ENCODE measurements around the gene TRAF4. TPM values are rescaled to one million over a fixed set of nuclear protein-coding genes. Genes with fewer than 3 reads are reported as not detected.
A peak's percentile ranks its signal among the peaks of the same experiment; 100 is the strongest.
"Not testable (repeated sequence)": the region's sequence is repeated elsewhere in the genome, so short reads cannot be mapped to it uniquely, and the experiment has no call there.

TRAF4 gene
- total RNA-seq, 1 donor from 2014 or later, result 86.4 TPM

DNA sequence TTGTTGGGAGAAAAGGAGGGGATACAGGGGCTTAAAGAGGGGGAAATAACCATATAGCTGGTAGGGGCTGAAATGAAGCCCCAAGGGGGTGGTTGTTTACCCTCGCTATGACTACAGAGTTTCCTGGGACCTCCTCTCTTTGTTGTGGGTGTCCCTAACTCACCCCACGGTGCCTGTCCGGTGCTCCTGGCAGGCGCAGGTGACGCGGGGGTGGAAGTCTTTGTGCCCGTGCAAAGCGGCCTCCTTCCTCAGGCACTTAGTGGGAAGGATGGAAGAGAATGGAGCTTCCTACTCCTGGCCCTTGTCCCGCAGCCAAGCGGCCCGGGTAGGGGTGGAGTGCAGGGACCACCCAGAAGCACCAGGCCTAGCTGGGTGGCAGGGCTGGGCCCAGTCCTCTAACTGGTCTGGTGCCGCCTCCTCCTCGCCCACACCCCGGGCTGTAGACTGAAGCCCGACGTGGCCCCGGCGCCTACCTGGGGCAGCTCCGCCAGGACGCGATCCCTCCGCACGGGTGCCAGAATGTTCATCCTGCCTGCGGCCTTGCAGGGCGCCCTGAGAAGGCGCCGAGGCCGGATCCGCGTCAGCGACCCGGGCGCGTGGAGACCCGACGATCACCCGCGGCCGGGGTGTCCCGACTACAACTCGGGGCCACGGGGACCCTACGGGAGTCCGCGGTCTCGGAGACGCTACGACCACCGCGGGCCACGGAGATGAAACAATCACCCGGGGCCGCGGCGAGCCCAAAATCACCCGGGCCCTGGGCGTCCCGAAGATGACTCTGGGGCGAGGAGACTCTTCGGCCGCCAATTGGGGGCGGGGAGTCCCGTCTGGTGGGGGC lies 26.9 kb upstream of the TRAF4 start:
- DNase-seq (ENCODE audit: low read depth), result no peak
- TF ChIP-seq, protein P1, sequence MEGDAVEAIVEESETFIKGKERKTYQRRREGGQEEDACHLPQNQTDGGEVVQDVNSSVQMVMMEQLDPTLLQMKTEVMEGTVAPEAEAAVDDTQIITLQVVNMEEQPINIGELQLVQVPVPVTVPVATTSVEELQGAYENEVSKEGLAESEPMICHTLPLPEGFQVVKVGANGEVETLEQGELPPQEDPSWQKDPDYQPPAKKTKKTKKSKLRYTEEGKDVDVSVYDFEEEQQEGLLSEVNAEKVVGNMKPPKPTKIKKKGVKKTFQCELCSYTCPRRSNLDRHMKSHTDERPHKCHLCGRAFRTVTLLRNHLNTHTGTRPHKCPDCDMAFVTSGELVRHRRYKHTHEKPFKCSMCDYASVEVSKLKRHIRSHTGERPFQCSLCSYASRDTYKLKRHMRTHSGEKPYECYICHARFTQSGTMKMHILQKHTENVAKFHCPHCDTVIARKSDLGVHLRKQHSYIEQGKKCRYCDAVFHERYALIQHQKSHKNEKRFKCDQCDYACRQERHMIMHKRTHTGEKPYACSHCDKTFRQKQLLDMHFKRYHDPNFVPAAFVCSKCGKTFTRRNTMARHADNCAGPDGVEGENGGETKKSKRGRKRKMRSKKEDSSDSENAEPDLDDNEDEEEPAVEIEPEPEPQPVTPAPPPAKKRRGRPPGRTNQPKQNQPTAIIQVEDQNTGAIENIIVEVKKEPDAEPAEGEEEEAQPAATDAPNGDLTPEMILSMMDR (conservative IDR thresholded peaks at IDR 0.05; ENCODE audit: low read depth, low read length), result no peak
- peak overlapping the region; percentile 96 for H3K4me3 ChIP-seq (ENCODE audit: low read depth, low read length)

DNA sequence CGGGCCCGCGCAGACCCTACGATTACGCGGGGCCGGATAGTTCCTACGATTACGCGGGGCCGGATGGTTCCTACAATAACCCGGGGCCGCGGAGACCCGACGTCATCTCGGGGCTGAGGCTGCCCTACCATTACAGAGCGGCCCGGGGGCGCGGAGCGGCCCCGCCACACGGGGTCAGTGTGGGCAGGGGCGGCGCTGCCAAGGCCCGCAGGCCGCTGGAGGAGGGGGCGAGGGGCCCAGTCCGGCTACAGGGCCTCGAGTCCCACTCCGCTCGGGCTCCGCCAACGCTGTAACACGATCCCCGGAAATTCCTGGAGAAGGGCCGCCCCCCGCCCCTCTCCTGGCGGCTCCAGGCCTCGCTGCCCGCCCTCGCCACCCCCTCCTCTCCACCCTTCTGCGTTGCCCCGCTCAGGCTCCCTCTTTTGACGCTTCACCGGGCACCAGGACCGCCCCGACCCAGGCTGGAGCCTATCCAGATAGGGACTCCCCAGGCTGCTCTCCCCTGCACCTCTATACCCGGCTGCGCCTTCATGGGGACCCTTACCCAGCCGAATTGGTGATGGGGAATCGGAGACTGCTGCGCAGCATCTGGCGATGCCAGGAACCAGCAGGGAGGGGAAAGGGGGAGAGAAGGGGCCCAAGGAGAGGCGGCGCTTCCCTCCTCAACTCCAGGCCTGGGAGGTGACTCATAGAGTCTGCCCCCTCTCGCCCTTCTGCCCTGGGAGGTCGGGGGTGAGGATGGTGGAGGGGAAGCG lies 26.1 kb upstream of the TRAF4 start, which contains the start of gene RAB34:
Gene RAB34 (minus strand): TSS at position 291 of the 755 bp plus-strand sequence. CDS start 602 bp downstream, outside the sequence.
- TF ChIP-seq, protein P1 (conservative IDR thresholded peaks at IDR 0.05; ENCODE audit: low read depth, low read length), result peak; percentile 35
- H3K4me3 ChIP-seq (ENCODE audit: low read depth, low read length), result peak within 1 kb of the TSS; percentile 96
- DNase-seq (ENCODE audit: low read depth), result no peak

DNA sequence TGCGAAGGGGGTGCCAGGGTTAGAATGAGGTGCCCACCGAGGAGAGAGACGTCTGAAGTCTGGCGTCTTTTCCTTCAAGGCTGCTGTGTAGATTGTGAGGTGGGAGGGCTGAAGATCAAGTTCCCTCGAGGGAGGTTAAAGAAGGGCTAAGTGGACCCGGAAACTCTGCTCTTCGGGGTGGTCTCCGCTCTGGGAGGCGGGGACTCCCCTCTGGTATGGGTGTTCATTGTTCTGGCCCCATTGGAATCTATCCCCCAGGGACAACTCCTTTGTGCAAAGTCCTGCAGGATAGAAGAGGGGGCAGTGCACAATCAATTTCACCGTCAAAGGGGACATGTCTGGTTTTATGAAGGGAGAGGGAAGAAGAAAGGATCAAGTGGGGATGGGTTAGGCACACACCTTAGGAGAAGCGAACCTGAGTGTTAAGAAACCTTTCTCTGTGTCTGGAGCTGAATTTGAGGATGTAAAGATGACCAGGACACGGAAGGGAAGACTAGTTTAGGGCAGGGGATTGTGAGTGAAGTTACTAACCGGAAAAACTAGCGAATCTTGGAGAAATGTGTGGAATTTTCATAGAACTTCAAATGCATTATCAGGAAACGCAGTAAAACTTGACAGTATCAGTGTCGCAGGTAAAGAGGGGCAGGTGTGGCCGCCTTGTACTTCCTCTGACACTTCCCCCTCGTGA lies 25.3 kb upstream of the TRAF4 start:
- peak overlapping the region; percentile 96 for H3K4me3 ChIP-seq (ENCODE audit: low read depth, low read length)
- no peak for DNase-seq (ENCODE audit: low read depth)
- TF ChIP-seq, protein P1 (conservative IDR thresholded peaks at IDR 0.05; ENCODE audit: low read depth, low read length), result no peak

DNA sequence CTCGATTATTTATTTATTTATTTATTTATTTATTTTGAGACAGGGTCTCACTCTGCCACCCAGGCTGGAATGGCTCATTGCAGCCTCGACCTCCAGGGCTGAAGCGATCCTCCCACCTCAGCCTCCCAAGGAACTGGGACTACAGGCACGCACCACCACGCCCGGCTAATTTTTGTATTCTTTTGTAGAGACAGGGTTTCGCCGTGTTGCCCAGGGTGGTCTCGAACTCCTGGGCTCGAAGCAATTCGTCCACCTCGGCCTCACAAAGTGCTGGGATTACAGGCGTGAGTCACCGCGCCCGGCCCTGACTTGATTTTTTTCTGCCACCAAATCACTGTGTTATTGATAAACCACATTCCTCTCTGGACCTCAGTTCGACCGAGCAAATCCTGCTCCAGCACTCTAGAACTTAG lies 24.8 kb upstream of the TRAF4 start:
- TF ChIP-seq, protein P1 (conservative IDR thresholded peaks at IDR 0.05; ENCODE audit: low read depth, low read length), result no peak
- no peak for DNase-seq (ENCODE audit: low read depth)
- H3K4me3 ChIP-seq (ENCODE audit: low read depth, low read length), result peak overlapping the region; percentile 96

DNA sequence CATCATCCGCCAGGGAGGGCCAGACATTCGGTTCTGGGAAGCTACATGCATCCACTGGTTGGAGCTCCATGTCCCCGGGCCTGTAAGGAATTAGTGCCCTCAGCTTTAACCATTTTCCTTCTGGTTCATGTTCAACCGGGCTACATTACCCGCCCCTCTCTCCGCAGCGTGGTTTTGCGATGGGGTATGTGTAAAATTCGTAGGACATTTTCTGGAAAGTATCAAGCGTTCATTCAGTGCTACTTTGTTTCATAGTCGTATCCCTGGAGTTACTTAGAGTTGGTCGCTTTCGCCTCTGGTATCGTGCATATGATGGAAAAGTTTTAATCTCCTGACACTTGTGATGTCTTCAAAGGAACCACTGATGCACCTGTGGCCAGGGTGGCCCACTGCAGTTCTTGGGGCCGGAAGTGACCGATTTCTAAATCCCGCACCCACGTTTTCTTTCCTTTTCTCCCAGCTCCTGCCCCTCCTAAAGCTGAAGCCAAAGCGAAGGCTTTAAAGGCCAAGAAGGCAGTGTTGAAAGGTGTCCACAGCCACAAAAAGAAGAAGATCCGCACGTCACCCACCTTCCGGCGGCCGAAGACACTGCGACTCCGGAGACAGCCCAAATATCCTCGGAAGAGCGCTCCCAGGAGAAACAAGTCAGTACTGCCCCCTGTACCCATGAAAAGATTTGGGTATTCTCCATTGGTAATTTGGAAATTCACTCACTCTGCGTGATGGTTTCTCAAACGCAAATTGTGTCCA lies 23.4 kb upstream of the TRAF4 start:
- peak overlapping the region; percentile 96 for H3K4me3 ChIP-seq (ENCODE audit: low read depth, low read length)
- DNase-seq (ENCODE audit: low read depth), result no peak
- TF ChIP-seq, protein P1 (conservative IDR thresholded peaks at IDR 0.05; ENCODE audit: low read depth, low read length), result peak; percentile 25

DNA sequence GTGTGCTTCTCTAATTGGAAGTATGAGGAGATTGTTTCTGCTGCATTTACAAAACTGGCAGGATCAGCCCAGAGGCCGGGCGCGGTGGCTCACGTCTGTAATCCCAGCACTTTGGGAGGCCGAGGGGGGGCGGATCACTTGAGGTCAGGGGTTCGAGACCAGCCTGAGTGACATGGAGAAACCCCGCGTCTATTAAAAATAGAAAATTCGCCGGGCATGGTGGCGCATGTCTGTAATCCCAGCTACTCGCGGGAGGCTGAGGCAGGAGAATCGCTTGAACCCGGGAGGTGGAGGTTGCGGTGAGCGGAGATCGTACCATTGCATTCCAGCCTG lies 22.8 kb upstream of the TRAF4 start:
- not testable (repeated sequence) for DNase-seq (ENCODE audit: low read depth)
- H3K4me3 ChIP-seq (ENCODE audit: low read depth, low read length), result peak overlapping the region; percentile 96

Data from epithelial cell of proximal tubule (primary cell).